Stimulated activated CD8-positive, alpha-beta memory T cell treated with anti-CD3 and anti-CD28 coated beads, Interleukin-7, amount 100 ng/mL, for 1 hour (primary cell): ENCODE results near the gene PDE4A.

Experiments used
- DNase-seq, 2 donors: peaks; one replicate each; pipeline ENCODE4 v3.0.0-alpha.2; 2020; ENCODE audit warnings: low read depth in 2 of 2

The PDE4A gene

DNA sequence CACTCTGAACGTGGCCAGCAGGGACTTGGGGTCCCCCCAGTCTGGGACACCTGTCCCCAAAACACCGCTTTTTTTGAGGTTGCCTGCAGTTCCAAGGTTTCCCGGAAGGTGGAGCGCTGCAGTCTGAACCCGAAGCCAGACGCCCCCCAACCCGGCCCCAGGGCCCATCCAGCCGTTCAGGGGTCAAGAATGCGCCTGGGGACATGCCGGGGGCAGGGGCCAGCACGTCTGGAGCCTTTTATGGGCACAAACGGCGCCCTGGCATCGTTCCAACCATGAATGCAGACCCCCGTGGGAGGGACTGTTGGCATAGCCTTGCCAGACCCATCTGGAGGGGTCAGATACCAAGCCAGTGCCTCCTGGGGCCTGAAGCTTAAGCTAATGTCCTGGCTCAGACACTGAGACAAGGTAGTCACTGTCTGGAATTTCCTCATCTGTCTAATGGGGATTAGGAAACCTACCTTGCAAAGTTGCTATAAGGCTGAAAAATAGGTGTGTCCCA, 90.0 kb downstream of the PDE4A start:
- DNase-seq: peak in 1 of 2 donors; percentile 49

DNA sequence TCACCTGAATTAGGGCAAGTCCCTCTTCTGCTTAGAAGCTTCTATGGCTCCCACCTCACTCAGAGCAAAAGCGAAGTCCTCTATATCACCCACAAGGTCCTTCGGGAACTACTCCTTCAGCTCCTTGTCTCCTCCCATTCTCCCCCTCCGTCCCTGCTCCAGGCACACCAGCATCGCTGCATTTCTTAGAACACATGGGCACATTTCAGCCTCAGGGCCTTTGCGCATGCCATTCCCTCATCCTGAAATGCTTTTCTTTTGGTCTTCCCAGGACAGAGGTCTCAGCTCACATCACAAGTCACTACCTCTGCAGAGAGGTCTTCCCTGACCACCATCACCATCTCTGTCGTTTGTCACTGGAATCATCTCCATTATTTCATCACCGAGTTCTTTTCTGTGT, 92.9 kb downstream of the PDE4A start:
- DNase-seq: no peak

DNA sequence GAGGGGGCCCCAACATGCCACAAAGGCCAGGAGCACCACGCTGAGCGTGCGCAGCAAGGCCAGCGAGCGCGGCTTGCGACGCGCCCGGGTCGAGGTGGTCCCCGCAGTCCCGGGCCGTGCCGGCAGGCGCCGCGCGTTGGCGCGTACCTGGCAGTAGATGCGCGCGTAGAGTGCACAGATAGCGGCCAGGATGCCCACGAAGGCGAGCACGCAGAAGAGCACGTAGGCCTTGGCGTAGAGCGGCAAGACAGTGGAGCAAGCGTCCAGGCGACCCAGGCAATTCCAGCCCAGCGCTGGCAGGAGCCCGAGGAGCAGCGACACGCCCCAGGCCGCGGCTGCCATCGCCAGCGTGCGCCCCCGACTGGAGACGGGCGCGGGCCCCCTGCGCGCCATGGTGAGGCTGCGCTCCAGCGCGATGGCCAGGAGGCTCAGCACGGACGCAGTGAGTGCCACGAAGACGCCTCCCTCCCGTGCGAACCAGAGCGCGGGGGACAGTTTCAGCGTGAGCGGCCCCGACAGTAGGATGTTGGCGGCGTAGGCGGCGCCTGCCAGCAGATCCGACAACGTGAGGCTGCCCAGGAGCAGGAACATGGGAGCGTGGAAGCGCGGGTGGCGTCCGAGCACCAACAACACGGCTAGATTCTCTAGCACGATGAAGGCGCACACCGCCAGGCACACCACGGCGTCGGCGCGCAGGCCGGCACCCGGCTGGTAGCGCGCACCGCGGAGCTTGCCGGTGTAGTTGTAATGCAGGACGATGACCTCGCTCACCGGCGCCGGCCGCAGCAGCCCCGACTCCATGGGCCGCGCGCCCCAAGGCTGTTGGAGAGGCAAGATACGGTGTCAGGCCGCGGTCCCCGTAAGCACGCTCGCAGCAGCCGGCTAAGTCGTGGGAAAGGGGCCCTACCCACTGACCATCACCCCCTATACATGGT, 94.1 kb downstream of the PDE4A start:
- no peak for DNase-seq

GRCh38 chr19:10516064-10516385, 95.7 kb downstream of the PDE4A start:
- peak in 1 of 2 donors; percentile 17 for DNase-seq

- no peak for DNase-seq
Measured at GRCh38 chr19:10516671-10517286, 96.4 kb downstream of the PDE4A start.

- no peak for DNase-seq
Measured at GRCh38 chr19:10517361-10517759, 97.0 kb downstream of the PDE4A start, which contains the start of gene S1PR5. Gene S1PR5 (minus strand): TSS chr19:10517447. CDS start chr19:10515011, 2,436 bp downstream.

DNA sequence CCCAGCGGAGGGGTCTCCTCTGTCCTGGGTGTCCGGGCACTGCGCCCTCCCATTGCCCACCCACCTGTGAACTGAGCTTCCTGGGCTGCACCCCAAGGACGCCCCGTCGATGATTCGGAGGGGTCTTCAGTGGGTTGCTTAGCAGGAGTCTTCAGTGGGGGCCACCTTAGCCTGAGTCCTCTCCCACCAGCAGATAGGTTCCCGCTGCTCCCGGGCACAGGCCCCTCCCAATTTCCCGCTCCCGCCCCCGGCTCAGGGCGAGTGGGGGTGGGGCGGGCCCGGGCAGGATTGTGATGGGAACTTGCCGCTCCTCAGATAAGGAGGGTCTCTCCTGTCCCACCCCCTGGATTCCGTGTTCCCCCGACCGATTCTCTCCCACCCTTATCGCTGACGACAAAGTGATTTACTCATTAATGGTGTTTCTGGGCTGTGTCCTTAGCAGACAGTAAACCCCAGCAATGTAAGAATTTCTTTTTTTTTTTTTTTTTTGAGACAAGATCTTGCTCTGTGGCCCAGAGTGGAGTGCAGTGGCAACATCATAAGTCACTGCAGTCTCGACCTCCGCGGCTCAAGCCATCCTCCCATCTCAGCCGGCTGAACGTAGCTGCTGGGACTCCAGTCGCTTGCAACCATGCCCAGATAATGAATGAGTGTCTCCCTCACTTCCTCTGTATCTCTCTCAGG, 97.6 kb downstream of the PDE4A start:
- DNase-seq: no peak

- no peak for DNase-seq
Measured at GRCh38 chr19:10518444-10519361, 98.4 kb downstream of the PDE4A start.
